Loucy (cell line): ENCODE results near the gene CHST7.

Experiments used
- H2AFZ ChIP-seq: fragments of 200-600 bp; sonication (generic); 2 replicates; pipeline ENCODE4 v1.6.0; 2016; ENCODE audit warnings: antibody characterized with exemption, mild to moderate bottlenecking, low read length, moderate library complexity
- H3F3A ChIP-seq: fragments of 200-600 bp; 2 replicates; pipeline ENCODE4 v1.6.0; 2016; ENCODE audit warnings: antibody characterized with exemption, low read depth, mild to moderate bottlenecking
- H3K27me3 ChIP-seq: fragments of 200-600 bp; sonication (generic); 2 replicates; pipeline ENCODE4 v1.6.1; 2014; ENCODE audit warnings: low read length, mild to moderate bottlenecking; ENCODE audit not compliant: insufficient read depth, poor library complexity, severe bottlenecking
- H3K36me3 ChIP-seq: fragments of 200-600 bp; sonication (generic); 2 replicates; pipeline ENCODE4 v1.6.1; 2016; ENCODE audit warnings: low read length; ENCODE audit not compliant: insufficient read depth
- H3K4me1 ChIP-seq: fragments of 200-600 bp; sonication (generic); 2 replicates; pipeline ENCODE4 v1.5.1; 2014; ENCODE audit warnings: low read length, mild to moderate bottlenecking; ENCODE audit not compliant: insufficient read depth, poor library complexity, severe bottlenecking
- H3K4me2 ChIP-seq: fragments of 200-600 bp; sonication (generic); 2 replicates; pipeline ENCODE4 v1.6.0; 2014; ENCODE audit warnings: antibody characterized with exemption, low read length, low read depth, mild to moderate bottlenecking; ENCODE audit not compliant: poor library complexity, severe bottlenecking
- H3K4me3 ChIP-seq: fragments of 200-600 bp; sonication (generic); 2 replicates; pipeline ENCODE4 v1.5.1; 2014; ENCODE audit warnings: low read length, mild to moderate bottlenecking, mixed read lengths; ENCODE audit not compliant: poor library complexity, severe bottlenecking
- H3K79me2 ChIP-seq: fragments of 200-600 bp; sonication (generic); 2 replicates; pipeline ENCODE4 v1.6.1; 2014; ENCODE audit warnings: low read length; ENCODE audit not compliant: insufficient read depth
- H3K9ac ChIP-seq: fragments of 200-600 bp; sonication (generic); 2 replicates; pipeline ENCODE4 v1.6.0; 2014; ENCODE audit warnings: mild to moderate bottlenecking, low read depth, low read length, moderate library complexity; ENCODE audit not compliant: poor library complexity, severe bottlenecking
- H3K9me2 ChIP-seq: fragments of 200-600 bp; sonication (generic); replicated peaks from 2 replicates; pipeline ENCODE4 v1.6.1; 2016; ENCODE audit warnings: low read depth, low read length, mixed read lengths
- H3K9me3 ChIP-seq: fragments of 200-600 bp; sonication (generic); 2 replicates; pipeline ENCODE4 v1.6.1; 2014; ENCODE audit warnings: mild to moderate bottlenecking, antibody characterized with exemption, low read length, low read depth; ENCODE audit not compliant: insufficient read depth
- H4K20me1 ChIP-seq: fragments of 200-600 bp; sonication (generic); 2 replicates; pipeline ENCODE4 v1.6.0; 2014; ENCODE audit warnings: antibody characterized with exemption, low read length, mild to moderate bottlenecking; ENCODE audit not compliant: insufficient read depth, poor library complexity, severe bottlenecking
- EZH2phosphoT487 ChIP-seq: fragments of 200-600 bp; IDR thresholded peaks from 2 replicates; pipeline ENCODE4 v1.6.1; 2018; ENCODE audit warnings: antibody characterized with exemption, mild to moderate bottlenecking, moderate library complexity, borderline replicate concordance
- TF ChIP-seq, protein P1 (sequence below): fragments of 200-600 bp; sonication (generic); conservative IDR thresholded peaks from 2 replicates; pipeline ENCODE4 v1.5.1; 2014; ENCODE audit warnings: mild to moderate bottlenecking, antibody characterized with exemption, low read length

CHST7 gene

GRCh38 chrX:46576458-46576857 lies 2.9 kb downstream of the CHST7 start:
- H3K9me2 ChIP-seq = no peaks in the 10 kb centered on the region
- no peak for TF ChIP-seq EZH2phosphoT487
- TF ChIP-seq, protein P1, sequence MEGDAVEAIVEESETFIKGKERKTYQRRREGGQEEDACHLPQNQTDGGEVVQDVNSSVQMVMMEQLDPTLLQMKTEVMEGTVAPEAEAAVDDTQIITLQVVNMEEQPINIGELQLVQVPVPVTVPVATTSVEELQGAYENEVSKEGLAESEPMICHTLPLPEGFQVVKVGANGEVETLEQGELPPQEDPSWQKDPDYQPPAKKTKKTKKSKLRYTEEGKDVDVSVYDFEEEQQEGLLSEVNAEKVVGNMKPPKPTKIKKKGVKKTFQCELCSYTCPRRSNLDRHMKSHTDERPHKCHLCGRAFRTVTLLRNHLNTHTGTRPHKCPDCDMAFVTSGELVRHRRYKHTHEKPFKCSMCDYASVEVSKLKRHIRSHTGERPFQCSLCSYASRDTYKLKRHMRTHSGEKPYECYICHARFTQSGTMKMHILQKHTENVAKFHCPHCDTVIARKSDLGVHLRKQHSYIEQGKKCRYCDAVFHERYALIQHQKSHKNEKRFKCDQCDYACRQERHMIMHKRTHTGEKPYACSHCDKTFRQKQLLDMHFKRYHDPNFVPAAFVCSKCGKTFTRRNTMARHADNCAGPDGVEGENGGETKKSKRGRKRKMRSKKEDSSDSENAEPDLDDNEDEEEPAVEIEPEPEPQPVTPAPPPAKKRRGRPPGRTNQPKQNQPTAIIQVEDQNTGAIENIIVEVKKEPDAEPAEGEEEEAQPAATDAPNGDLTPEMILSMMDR = no peak
- peaks cover 20% of the 10 kb centered on the region for H3K4me1 ChIP-seq
- H3K4me2 ChIP-seq = peak overlapping the region; percentile 80
- H3K79me2 ChIP-seq = peaks cover 3% of the 10 kb centered on the region
- no peaks in the 10 kb centered on the region for H3K36me3 ChIP-seq
- H4K20me1 ChIP-seq = no peaks in the 10 kb centered on the region
- no peaks in the 10 kb centered on the region for H3K27me3 ChIP-seq
- 0 out of 2 replicates have a peak overlapping the region, but pooled peaks have one; percentile 56 for H2AFZ ChIP-seq
- no peaks in the 10 kb centered on the region for H3K9me3 ChIP-seq
- peak overlapping the region; percentile 71 for H3K4me3 ChIP-seq
- H3F3A ChIP-seq = no peaks in the 10 kb centered on the region
- H3K9ac ChIP-seq = peak overlapping the region; percentile 48

- H3K4me3 ChIP-seq = peak overlapping the region; percentile 71
- peaks cover 3% of the 10 kb centered on the region for H3K79me2 ChIP-seq
- H3K4me1 ChIP-seq = peaks cover 19% of the 10 kb centered on the region
- no peaks in the 10 kb centered on the region for H3K9me2 ChIP-seq
- no peaks in the 10 kb centered on the region for H3F3A ChIP-seq
- no peaks in the 10 kb centered on the region for H3K27me3 ChIP-seq
- no peak for TF ChIP-seq EZH2phosphoT487
- TF ChIP-seq, protein P1 = no peak
- peak overlapping the region; percentile 80 for H3K4me2 ChIP-seq
- H3K36me3 ChIP-seq = no peaks in the 10 kb centered on the region
- H3K9ac ChIP-seq = peak overlapping the region; percentile 48
- H3K9me3 ChIP-seq = no peaks in the 10 kb centered on the region
- H4K20me1 ChIP-seq = no peaks in the 10 kb centered on the region
- no peak overlapping the region for H2AFZ ChIP-seq
Measured at GRCh38 chrX:46577221-46578005, 3.8 kb downstream of the CHST7 start.

DNA sequence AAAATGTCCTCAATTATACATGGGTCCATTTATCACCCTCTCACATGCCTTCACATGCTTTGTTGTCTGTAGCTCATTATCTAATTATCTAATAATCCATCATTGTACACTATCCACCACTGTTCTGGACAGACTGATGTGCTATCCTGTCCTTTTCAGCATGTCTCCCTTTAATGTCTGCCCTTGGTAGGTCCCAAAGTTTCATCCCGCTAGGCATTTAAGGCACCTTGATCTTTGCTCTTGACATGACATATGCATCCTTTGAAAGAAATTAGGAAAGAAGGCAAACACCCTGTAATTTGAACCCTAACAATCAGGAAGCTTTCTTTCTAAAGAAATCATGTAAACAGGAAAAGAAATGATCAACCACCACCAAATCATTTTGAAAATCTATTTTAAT lies 5.7 kb downstream of the CHST7 start:
- Histone ChIP-seq H3K4me2 (no peak overlapping the region), H3K27me3 (no peaks in the 10 kb centered on the region), H2AFZ (no peak overlapping the region), H3K9me2 (no peaks in the 10 kb centered on the region), H4K20me1 (no peaks in the 10 kb centered on the region), H3K79me2 (peaks cover 3% of the 10 kb centered on the region), H3K4me3 (no peak overlapping the region), H3K9ac (no peak overlapping the region), H3K36me3 (no peaks in the 10 kb centered on the region), H3K4me1 (peaks cover 12% of the 10 kb centered on the region), H3K9me3 (no peaks in the 10 kb centered on the region), H3F3A (no peaks in the 10 kb centered on the region)
- no peak for TF ChIP-seq EZH2phosphoT487
- TF ChIP-seq, protein P1 = no peak
